A673 (cell line): ENCODE results near the gene FBXO21.

Source experiments
- EZH2 ChIP-seq: fragments of 200-600 bp; sonication (generic); IDR thresholded peaks from 2 replicates; pipeline ENCODE4 v1.6.1; 2017; ENCODE audit warnings: borderline replicate concordance, low read depth, mild to moderate bottlenecking, mixed read lengths, antibody characterized with exemption, low read length; ENCODE audit not compliant: poor library complexity, severe bottlenecking
- TF ChIP-seq, protein P1 (sequence below): fragments of 300-800, 200-600 bp; sonication (generic); conservative IDR thresholded peaks from 2 replicates; pipeline ENCODE4 v1.5.1; 2017; ENCODE audit warnings: low read depth, mild to moderate bottlenecking, antibody characterized with exemption, low read length, moderate library complexity, mixed read lengths

DNA sequence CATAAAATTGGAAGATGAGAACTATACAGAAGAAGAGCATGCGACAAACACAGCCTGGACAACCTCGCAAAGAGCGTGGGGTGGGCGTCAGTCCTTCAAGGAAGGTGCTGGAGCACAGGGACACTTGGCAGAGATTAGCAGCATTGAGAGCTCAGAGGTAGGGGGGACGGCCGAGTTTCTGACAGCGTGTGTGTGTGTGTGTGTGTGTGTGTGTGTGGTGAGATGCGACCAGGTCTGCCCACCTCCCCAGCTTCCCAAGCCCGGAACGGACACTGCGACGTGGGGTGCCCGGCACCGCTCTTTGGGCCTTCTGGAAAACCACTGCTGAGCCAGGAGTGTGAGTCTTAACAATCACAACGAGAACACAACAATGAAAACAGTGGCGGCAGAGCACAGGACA, 17.9 kb upstream of the FBXO21 start:
- no peak for TF ChIP-seq EZH2
- TF ChIP-seq, protein P1, sequence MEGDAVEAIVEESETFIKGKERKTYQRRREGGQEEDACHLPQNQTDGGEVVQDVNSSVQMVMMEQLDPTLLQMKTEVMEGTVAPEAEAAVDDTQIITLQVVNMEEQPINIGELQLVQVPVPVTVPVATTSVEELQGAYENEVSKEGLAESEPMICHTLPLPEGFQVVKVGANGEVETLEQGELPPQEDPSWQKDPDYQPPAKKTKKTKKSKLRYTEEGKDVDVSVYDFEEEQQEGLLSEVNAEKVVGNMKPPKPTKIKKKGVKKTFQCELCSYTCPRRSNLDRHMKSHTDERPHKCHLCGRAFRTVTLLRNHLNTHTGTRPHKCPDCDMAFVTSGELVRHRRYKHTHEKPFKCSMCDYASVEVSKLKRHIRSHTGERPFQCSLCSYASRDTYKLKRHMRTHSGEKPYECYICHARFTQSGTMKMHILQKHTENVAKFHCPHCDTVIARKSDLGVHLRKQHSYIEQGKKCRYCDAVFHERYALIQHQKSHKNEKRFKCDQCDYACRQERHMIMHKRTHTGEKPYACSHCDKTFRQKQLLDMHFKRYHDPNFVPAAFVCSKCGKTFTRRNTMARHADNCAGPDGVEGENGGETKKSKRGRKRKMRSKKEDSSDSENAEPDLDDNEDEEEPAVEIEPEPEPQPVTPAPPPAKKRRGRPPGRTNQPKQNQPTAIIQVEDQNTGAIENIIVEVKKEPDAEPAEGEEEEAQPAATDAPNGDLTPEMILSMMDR, result no peak
